ENCODE data around the gene MIB2. TPM values are rescaled to one million over a fixed set of nuclear protein-coding genes. Genes with fewer than 3 reads are reported as not detected.

The MIB2 gene
- total and polyA plus RNA-seq, 8 donors: 21.5 to 871 (median 137) TPM

DNA sequence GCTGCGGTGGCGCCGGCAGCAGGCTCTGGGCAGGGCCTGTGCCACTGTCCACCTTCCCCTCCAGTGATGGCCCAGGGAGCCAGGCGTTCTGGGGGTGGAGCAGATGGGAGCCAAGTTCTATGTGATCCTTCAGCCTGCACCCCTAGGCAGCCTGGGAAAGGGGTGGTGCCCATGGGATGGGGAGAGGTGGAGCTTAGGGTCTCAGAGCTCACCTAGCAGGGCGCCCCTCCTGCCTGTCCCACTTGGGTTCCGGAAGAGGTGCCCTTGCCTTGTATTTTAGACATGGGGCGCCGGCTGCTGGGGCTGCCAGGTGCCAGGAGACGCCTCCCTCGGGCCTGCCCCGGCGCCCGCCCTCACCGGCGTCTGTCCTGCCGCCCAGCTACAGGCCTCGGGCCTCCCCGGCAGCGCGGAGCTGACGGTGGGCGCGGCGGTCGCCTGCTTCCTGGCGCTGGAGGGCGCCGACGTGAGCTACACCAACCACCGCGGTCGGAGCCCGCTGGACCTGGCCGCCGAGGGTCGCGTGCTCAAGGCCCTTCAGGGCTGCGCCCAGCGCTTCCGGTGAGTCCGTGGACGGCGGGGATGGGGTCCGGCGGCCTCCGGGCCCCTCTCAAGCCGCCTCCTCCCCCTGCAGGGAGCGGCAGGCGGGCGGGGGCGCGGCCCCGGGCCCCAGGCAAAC is 13.6 kb downstream of the MIB2 start:
- no peaks in the 10 kb centered on the region for H3K9me3 ChIP-seq
- H3K4me3 ChIP-seq: peak overlapping the region; percentile 19 to 36 (median 26)
- intact Hi-C loops (cut with DNase I; ENCODE audit: low total_unique reads): no loop called here
- TF ChIP-seq POLR2AphosphoS5 (IDR thresholded peaks at IDR 0.05) (no peak), EP300 (IDR thresholded peaks at IDR 0.05) (no peak), CTCF (IDR thresholded peaks at IDR 0.05) (no peak), POLR2A (IDR thresholded peaks at IDR 0.05) (no peak)
- peak in 1 of 2 donors; percentile 71 for DNase-seq
- peak overlapping the region in 3 of 5 donors; percentile 32 to 50 (median 34) for H3K27ac ChIP-seq
- peaks cover 25 to 36% (median 26%) of the 10 kb centered on the region in 4 donors for H3K4me1 ChIP-seq
- H3K36me3 ChIP-seq: peaks cover 4 to 46% (median 39%) of the 10 kb centered on the region in 4 donors
- peaks cover 0 to 41% (median 25%) of the 10 kb centered on the region in 3 donors for H3K27me3 ChIP-seq
- WGBS, 5 donors: 47 to 75% (median 63%) methylated on average over 17 to 53 of the region's 53 CpGs

- H3K4me3 ChIP-seq: peak overlapping the region; percentile 19 to 41 (median 30)
- 49 to 72% (median 60%) methylated on average over 17 to 48 of the region's 48 CpGs for WGBS, 5 donors
- peak in 1 of 2 donors; percentile 72 for DNase-seq
- intact Hi-C loops (cut with DNase I; ENCODE audit: low total_unique reads): no loop called here
- peak overlapping the region in 4 of 5 donors; percentile 74 to 87 (median 80) for H3K27ac ChIP-seq
- H3K27me3 ChIP-seq: peaks cover 0 to 41% (median 25%) of the 10 kb centered on the region in 3 donors
- no peaks in the 10 kb centered on the region for H3K9me3 ChIP-seq
- peaks cover 4 to 40% (median 32%) of the 10 kb centered on the region in 4 donors for H3K36me3 ChIP-seq
- peaks cover 25 to 36% (median 26%) of the 10 kb centered on the region in 4 donors for H3K4me1 ChIP-seq
- TF ChIP-seq EP300 (IDR thresholded peaks at IDR 0.05): no peak
- no peak for TF ChIP-seq POLR2AphosphoS5 (IDR thresholded peaks at IDR 0.05)
- TF ChIP-seq POLR2A (IDR thresholded peaks at IDR 0.05): no peak
- no peak for TF ChIP-seq CTCF (IDR thresholded peaks at IDR 0.05)
Measured at GRCh38 chr1:1629430-1630190, 14.3 kb downstream of the MIB2 start.

GRCh38 chr1:1630191-1630964 is 15.1 kb downstream of the MIB2 start:
- 10 to 36% (median 25%) methylated on average over 32 to 81 of the region's 81 CpGs for WGBS, 5 donors
- intact Hi-C loops (cut with DNase I; ENCODE audit: low total_unique reads): no loop called here
- Histone ChIP-seq H3K9me3 (no peaks in the 10 kb centered on the region), H3K4me1 (peaks cover 25 to 36% (median 26%) of the 10 kb centered on the region in 4 donors), H3K27ac (peak overlapping the region; percentile 37 to 87 (median 74)), H3K4me3 (peak overlapping the region; percentile 23 to 41 (median 34)), H3K36me3 (peaks cover 4 to 32% (median 26%) of the 10 kb centered on the region in 4 donors), H3K27me3 (peaks cover 0 to 41% (median 25%) of the 10 kb centered on the region in 3 donors)
- no peak for TF ChIP-seq CTCF (IDR thresholded peaks at IDR 0.05)
- peak in 2 of 3 donors; percentile 49 to 52 for TF ChIP-seq POLR2AphosphoS5 (IDR thresholded peaks at IDR 0.05)
- peak; percentile 69 to 97 for DNase-seq

All from stomach (tissue), 9 donors.